ENCODE data around the gene SLC25A51.

The SLC25A51 gene

GRCh38 chr9:37936965-37937364, 33.0 kb upstream of the SLC25A51 start:
- peak; percentile 88 for DNase-seq (ENCODE audit: low read depth)

- peak; percentile 51 for DNase-seq (ENCODE audit: low read depth)
These were observed 32.4 kb upstream of the SLC25A51 start for GRCh38 chr9:37936376-37936775.

DNA sequence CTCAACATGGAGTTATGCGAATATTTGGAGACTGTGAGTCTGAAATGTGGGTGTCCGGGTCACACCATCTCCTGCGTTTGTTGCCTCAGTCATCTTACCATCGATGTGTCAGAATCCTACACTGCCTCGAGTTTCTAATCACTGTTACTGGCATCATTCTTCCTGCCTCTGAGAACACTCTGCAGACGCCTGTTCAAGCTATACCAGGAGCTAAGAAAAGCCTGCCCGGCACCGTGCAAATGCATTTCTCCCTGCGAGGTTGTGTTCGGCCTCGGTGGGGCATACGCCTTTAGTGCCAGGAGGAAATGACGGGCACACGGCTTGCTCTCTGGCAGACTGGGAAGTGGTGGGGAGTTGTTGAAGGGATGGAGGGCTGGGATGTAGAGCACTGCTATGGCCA, 31.2 kb upstream of the SLC25A51 start:
- peak; percentile 47 for DNase-seq (ENCODE audit: low read depth)

GRCh38 chr9:37931592-37931991, 27.7 kb upstream of the SLC25A51 start:
- DNase-seq (ENCODE audit: low read depth): peak; percentile 53

DNA sequence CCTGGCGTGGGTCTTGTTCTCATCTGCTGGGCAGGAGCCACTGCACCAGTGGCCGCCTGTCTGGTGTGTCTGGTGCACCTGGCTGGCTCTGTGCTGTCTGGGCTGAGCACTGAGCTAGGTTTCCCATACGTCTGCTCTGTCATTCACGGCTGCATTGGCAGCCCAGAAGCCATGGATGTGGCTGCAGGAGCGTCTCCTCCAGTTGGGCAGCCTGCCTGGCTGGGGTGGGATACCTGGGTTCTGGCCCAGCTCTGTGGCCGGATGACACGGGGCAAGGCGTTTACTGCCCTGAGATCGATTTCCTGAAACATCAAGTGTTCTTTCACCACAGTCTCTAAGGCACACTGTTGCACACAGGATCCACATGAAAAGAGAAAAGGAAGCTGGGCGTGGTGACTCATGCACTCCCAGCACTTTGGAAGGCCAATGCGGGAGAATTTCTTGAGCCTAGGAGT, 25.5 kb upstream of the SLC25A51 start:
- peak; percentile 32 for DNase-seq (ENCODE audit: low read depth)

DNA sequence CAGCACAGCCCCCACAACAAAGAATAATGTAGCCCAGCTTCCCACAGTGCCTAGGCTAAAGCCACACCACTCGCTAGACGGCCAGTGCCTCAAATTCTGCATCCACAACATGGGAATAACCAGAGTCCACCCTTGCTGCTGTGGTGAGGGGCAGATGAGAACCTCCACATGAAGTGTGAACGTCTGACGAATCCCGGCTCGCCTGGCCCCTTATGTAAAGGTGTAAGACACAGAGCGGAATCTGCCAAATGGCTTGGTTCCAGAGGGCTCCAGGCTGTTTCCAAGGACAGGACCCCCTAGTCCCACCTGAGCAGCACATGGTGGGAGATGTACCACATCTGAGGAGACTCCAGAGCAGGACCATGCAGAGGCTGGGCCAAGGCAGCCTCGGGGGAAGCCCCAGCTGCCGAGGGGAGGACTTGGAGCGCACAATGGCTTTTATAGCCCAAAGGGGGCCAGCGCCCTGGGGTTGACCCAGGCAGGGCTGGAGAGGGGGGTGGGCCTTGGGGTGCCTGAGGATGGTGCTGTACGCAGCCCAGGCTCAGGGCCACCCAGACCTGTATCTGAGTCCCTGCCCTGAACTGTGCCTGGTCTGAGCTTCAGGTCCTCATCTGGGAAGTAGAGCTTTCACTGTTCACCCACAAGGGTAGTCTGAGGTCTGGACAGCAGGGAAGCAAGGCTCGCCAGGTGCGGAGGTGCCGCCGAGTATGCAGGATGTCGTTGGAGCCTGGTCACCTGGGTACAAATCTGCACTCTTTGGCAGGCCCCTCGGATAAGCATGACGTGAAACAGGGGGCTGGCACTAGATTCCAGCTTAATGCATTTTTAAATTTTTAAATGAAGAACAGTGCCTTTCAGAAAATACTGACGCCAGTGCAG, 24.9 kb upstream of the SLC25A51 start:
- DNase-seq (ENCODE audit: low read depth): no peak

GRCh38 chr9:37927601-37928551, 23.9 kb upstream of the SLC25A51 start:
- no peak for DNase-seq (ENCODE audit: low read depth)

DNA sequence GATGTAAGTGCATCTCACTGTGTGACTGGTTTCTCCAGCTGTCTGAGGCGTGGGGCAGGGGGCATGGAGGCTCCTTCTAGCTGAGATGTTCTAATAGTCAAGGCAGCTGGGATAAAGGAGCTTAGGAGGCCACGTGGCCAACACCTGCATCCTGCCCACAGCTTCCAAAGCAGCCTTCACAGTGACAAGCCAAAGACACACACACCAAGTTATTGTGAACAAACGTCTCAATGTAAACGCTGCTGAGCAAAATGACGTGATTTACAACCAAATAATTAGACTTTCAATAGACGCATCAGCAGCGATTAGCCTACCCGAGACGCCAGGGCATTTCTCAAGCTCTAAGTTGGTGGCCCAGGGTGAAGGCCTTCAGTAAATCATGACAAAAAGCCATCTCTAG, 23.2 kb upstream of the SLC25A51 start:
- DNase-seq (ENCODE audit: low read depth): no peak

- DNase-seq (ENCODE audit: low read depth): peak; percentile 30
These were observed 22.8 kb upstream of the SLC25A51 start for GRCh38 chr9:37926737-37927118.

DNA sequence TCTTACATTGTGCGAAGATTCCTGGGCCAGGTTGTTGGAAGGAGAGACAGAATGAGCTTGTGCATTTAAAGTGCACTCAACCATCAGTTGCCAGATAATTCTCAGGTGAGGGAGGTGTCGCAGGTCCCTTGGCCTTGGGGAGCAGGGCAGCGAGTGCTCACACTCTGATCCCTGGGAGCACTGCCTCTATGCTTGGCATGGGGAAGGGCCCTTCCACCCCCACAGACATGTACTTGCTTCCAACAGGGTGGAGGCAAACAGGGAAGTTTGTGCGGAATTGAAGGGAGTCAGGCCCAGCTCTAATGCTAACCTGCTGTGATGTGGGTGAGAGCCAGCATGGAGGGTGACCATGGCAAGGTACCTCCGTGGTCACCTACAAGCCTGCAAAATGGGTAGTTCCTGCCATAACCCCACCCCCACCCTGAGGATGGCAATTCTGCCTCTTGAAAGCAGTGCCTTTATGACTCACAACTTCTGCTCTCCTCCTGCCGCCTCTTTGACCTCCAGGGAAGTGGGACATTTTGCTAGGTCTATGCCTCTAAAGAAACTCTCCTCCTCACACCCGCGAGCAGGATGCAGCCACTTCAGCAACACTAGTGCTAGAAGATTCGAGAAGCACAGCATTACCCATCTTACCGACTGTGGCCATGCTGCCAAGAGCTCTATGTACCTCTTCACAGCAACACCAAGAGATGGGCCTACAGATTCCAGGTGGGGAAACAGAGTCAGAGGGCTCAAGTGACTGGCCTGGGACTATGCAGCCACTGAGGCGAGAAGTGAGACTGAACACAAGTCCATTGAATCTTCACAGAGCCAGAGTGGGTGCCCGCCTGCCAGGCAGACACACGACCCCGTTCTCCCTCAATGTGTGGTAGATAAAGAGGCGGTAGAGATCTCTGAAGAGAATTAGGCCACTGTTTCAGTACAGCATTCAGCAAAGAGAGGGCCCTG, 22.1 kb upstream of the SLC25A51 start:
- DNase-seq (ENCODE audit: low read depth): peak; percentile 66

- DNase-seq (ENCODE audit: low read depth): no peak
These were observed 21.1 kb upstream of the SLC25A51 start for GRCh38 chr9:37925006-37925405.

GRCh38 chr9:37924538-37924937, 20.6 kb upstream of the SLC25A51 start:
- DNase-seq (ENCODE audit: low read depth): no peak

- no peak for DNase-seq (ENCODE audit: low read depth)
These were observed 20.0 kb upstream of the SLC25A51 start for GRCh38 chr9:37923796-37924427.

DNA sequence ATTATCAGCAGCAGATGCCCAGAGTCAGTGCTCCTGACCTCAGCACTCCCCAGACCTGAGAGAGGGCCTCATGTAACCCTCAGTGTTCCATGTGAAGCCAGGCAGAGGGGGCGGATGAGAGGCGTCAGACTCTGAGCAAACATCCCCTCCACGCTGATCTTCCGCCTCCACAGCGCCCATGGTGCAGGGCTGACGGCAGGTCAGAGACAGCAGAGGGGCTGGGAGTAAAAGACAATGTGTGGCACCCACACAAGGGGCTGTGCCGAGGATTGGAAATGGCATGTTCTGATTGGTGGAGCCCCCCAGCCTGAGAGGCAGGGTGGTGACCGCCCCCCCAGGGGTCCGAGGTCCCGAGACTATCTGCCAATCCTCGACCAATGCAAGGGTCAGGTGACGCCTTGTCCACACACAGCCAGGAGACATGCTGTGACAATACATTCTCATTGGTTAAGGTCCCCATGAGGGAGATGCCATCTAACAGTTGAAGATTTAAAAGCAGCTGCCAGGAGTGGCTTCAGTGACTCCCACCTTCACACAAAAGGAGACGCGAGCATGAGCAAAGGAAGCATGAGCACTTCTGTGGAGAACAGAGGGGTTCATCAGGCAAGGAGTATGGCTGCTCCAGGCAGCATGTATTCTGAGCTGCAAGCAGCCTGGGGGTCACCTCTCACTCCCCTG, 19.3 kb upstream of the SLC25A51 start:
- no peak for DNase-seq (ENCODE audit: low read depth)

- no peak for DNase-seq (ENCODE audit: low read depth)
These were observed 18.6 kb upstream of the SLC25A51 start for GRCh38 chr9:37922363-37923117.

GRCh38 chr9:37921546-37922300, 17.8 kb upstream of the SLC25A51 start:
- no peak for DNase-seq (ENCODE audit: low read depth)

DNA sequence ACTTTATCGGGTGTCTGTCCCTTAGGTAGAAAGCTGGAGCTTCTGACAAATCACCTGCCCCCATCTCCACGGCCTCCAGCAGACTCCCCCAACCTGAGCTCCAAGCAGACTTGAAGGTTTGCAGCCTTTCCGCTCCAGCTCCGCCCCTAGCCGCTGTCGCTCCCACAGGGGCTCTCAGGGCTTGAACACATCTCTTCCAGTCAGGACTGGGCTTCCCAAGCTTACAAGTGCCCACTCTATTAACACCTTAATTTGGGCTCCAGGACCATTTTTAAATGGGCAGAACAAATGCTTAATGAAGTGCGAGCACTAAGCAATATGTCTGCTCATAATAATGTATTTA, 17.2 kb upstream of the SLC25A51 start:
- DNase-seq (ENCODE audit: low read depth): no peak

DNA sequence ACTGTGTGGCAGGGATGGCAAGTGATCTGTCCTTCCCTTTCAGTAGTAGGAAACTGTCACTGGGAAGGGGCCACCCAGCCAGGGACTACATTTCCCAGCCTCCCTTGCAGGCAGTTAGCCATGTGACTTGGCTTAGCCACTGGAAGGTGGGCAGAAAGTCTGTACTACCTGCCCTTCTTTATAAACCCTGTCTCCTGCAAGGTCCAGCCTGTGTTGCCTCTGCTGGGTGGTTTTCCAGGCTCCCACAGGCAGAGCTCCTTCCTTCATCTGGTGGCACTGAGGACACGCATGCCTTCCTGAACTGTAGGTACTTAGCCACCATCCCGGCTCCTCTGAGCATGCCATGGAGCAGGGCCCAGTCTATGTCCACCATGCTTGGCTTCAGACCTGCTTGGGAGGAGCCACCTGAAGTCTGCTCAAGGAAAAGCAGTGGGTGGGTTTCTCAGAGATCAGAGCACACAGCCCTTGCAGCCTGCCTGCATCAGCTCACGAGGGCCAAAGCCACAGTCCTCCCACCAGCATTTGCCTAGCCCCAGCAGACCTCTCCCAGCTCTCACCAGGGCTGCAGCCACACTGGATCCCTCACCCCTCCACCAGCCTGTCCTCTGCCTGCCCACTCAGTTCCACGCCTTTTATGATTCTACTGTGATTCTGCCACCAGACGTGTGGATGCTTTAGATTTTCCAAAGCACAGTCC, 16.7 kb upstream of the SLC25A51 start:
- no peak for DNase-seq (ENCODE audit: low read depth)

GRCh38 chr9:37919956-37920335, 16.0 kb upstream of the SLC25A51 start:
- DNase-seq (ENCODE audit: low read depth): no peak
